HCT116 (cell line): ENCODE data around the gene UBE2E2. TPM values are rescaled to one million over a fixed set of nuclear protein-coding genes. Genes with fewer than 3 reads are reported as not detected.

Experiments used
- ATAC-seq: fragments of 200-7000 bp; cut with Tn5 transposase; 2 replicates; pipeline ENCODE4 v1.9.1; 2020; ENCODE audit warnings: mild to moderate bottlenecking, moderate library complexity
- BruUV-seq: library from RNA; stranded (reverse); fragments of 400-500 nt; replicated peaks from 2 replicates; lab custom pipeline; 2021; lab: Mats Ljungman, UMichigan
- CTCF ChIA-PET: fragments of 300-600 bp; sonication (Branson Sonifier 250); formaldehyde crosslinking; loops from one replicate; lab custom pipeline; 2021; ENCODE audit warnings: antibody characterized with exemption; lab: Charles Lee
- POLR2A ChIA-PET: fragments of 300-600, 350-600 bp; sonication (Branson Sonifier 250); formaldehyde crosslinking; loops from one replicate; lab custom pipeline; 2021; ENCODE audit warnings: antibody characterized with exemption; lab: Charles Lee
- RAD21 ChIA-PET, 2 experiments: fragments of 300-600 bp; sonication (Branson Sonifier 250); formaldehyde crosslinking; loops; one replicate each; lab custom pipeline; 2023; ENCODE audit warnings: low total read pairs in 2 of 2; ENCODE audit not compliant: uncharacterized antibody in 2 of 2, unreplicated experiment in 2 of 2, low non-redundant PET in 1 of 2; lab: Charles Lee
- DNase-seq: peaks from one replicate; pipeline ENCODE4 v3.0.0-alpha.2; 2010; ENCODE audit warnings: low read depth, low spot score
- H2AFZ ChIP-seq: fragments of 200-600 bp; shearing (Covaris generic), sonication (generic); 2 replicates; pipeline ENCODE4 v1.6.1; 2017; ENCODE audit warnings: low read depth, mixed run types, mixed read lengths, antibody characterized with exemption, low read length; ENCODE audit not compliant: poor library complexity, severe bottlenecking
- H3K27ac ChIP-seq: 2 replicates; pipeline ENCODE4 v1.5.1; 2012; ENCODE audit warnings: low read depth, low read length
- H3K27me3 ChIP-seq: fragments of 200-600 bp; sonication (generic); 2 replicates; pipeline ENCODE4 v1.6.1; 2016; ENCODE audit warnings: mixed run types, low read length, mixed read lengths; ENCODE audit not compliant: insufficient read depth
- H3K36me3 ChIP-seq, 2 experiments: fragments of 200-500 bp in 1 of 2; fragments of 200-600 bp in 1 of 2; sonication (Bioruptor generic) in 1 of 2; sonication (generic) in 1 of 2; 2 replicates each; pipeline versions ENCODE4 v1.5.1 to v1.6.1; 2014 to 2016; ENCODE audit warnings: low read length in 2 of 2, inconsistent platforms in 1 of 2, mixed read lengths in 1 of 2, mixed run types in 1 of 2; ENCODE audit not compliant: insufficient read depth in 2 of 2, control insufficient read depth in 1 of 2
- H3K4me1 ChIP-seq, 2 experiments: fragments of 200-600 bp in 1 of 2; sonication (generic) in 1 of 2; 2 replicates each; pipeline versions ENCODE4 v1.5.1 to v1.6.1; 2012 to 2017; ENCODE audit warnings: low read length in 2 of 2, inconsistent platforms in 1 of 2, mild to moderate bottlenecking in 1 of 2, mixed read lengths in 1 of 2, mixed run types in 1 of 2, moderate library complexity in 1 of 2; ENCODE audit not compliant: insufficient read depth in 2 of 2, control insufficient read depth in 1 of 2
- H3K4me2 ChIP-seq: fragments of 200-600 bp; sonication (generic); 2 replicates; pipeline ENCODE4 v1.6.1; 2017; ENCODE audit warnings: mixed run types, low read length, mixed read lengths
- H3K4me3 ChIP-seq, 2 experiments: fragments of 200-600 bp in 1 of 2; sonication (generic) in 1 of 2; replicated peaks in 1 of 2; 2 replicates each; pipeline ENCODE4 v1.5.1; 2011 to 2016; ENCODE audit warnings: low read length in 2 of 2, control low read depth in 1 of 2, low read depth in 1 of 2, mild to moderate bottlenecking in 1 of 2, mixed read lengths in 1 of 2, mixed run types in 1 of 2
- H3K79me2 ChIP-seq: fragments of 200-600 bp; sonication (generic); 2 replicates; pipeline ENCODE4 v1.6.1; 2017; ENCODE audit warnings: mild to moderate bottlenecking, mixed run types, low read length, moderate library complexity, mixed read lengths; ENCODE audit not compliant: insufficient read depth
- H3K9ac ChIP-seq: fragments of 200-600 bp; sonication (generic); 2 replicates; pipeline ENCODE4 v1.6.1; 2016; ENCODE audit warnings: low read length, mixed read lengths
- H3K9me2 ChIP-seq: fragments of 200-600 bp; sonication (generic), shearing (Covaris generic); 2 replicates; pipeline ENCODE4 v1.6.1; 2017; ENCODE audit warnings: mixed run types, mild to moderate bottlenecking, moderate library complexity; ENCODE audit not compliant: insufficient read depth
- H3K9me3 ChIP-seq, 2 experiments: fragments of 200-500 bp in 1 of 2; fragments of 200-600 bp in 1 of 2; sonication (Bioruptor generic) in 1 of 2; sonication (generic) in 1 of 2; 2 replicates each; pipeline ENCODE4 v1.6.1; 2014 to 2017; ENCODE audit warnings: low read length in 2 of 2, mixed read lengths in 2 of 2, inconsistent platforms in 1 of 2, low read depth in 1 of 2, mild to moderate bottlenecking in 1 of 2, mixed run types in 1 of 2, moderate library complexity in 1 of 2; ENCODE audit not compliant: control insufficient read depth in 1 of 2, insufficient read depth in 1 of 2
- H4K20me1 ChIP-seq: fragments of 200-600 bp; sonication (generic), shearing (Covaris generic); 2 replicates; pipeline ENCODE4 v1.6.1; 2017; ENCODE audit warnings: mixed run types, mild to moderate bottlenecking, moderate library complexity; ENCODE audit not compliant: insufficient read depth
- CEBPB ChIP-seq: IDR thresholded peaks from 2 replicates; pipeline ENCODE4 v1.6.1; 2012; ENCODE audit warnings: low read depth
- ELF1 ChIP-seq: IDR thresholded peaks from 2 replicates; pipeline ENCODE4 v1.6.1; 2012; ENCODE audit warnings: low read depth, borderline replicate concordance
- EZH2 ChIP-seq: fragments of 200-600 bp; sonication (generic); IDR thresholded peaks from 2 replicates; pipeline ENCODE4 v1.6.1; 2017; ENCODE audit warnings: antibody characterized with exemption, mixed run types
- EZH2phosphoT487 ChIP-seq: fragments of 200-600 bp; IDR thresholded peaks from 2 replicates; pipeline ENCODE4 v1.6.1; 2018; ENCODE audit warnings: antibody characterized with exemption, borderline replicate concordance
- FOSL1 ChIP-seq: IDR thresholded peaks from 2 replicates; pipeline ENCODE4 v1.6.1; 2012; ENCODE audit warnings: low read depth
- JUND ChIP-seq: IDR thresholded peaks from 2 replicates; pipeline ENCODE4 v1.6.1; 2012
- RAD21 ChIP-seq: IDR thresholded peaks from 2 replicates; pipeline ENCODE4 v1.6.1; 2012; ENCODE audit warnings: low read depth, mild to moderate bottlenecking
- SP1 ChIP-seq: IDR thresholded peaks from 2 replicates; pipeline ENCODE4 v1.6.1; 2012; ENCODE audit warnings: low read depth
- TCF7L2 ChIP-seq: IDR thresholded peaks from 2 replicates; pipeline ENCODE4 v1.7.0; 2011; ENCODE audit warnings: borderline replicate concordance, inconsistent platforms; ENCODE audit not compliant: insufficient read depth, insufficient read length; ENCODE audit errors: extremely low read depth
- ZFX ChIP-seq: fragments of 450-650 bp; IDR thresholded peaks from 2 replicates; pipeline ENCODE4 v1.6.1; 2017
- intact Hi-C: fragments of 100-400 bp; cut with micrococcal nuclease; formaldehyde crosslinking; loops from 2 replicates; pipeline ENCODE4 v1.10.0; 2022
- total RNA-seq: library from RNA; stranded (reverse); gene quantifications from one replicate; pipeline ENCODE4 v1.2.1, GENCODE V29; 2021; ENCODE audit not compliant: unreplicated experiment
- TF ChIP-seq, protein P1 (sequence below): IDR thresholded peaks from 2 replicates; pipeline ENCODE4 v1.6.1; 2012

The UBE2E2 gene
- total RNA-seq, 1 experiment from 2014 or later: 21.4 TPM

- Histone ChIP-seq H3K9me3 (no peaks in the 10 kb centered on the region), H3K4me3 (no peak overlapping the region), H3K9me2 (no peaks in the 10 kb centered on the region), H4K20me1 (no peaks in the 10 kb centered on the region), H3K4me2 (no peak overlapping the region), H3K27me3 (peaks cover 13% of the 10 kb centered on the region; the same call in 1 of the 2 replicates), H2AFZ (no peak overlapping the region), H3K79me2 (no peaks in the 10 kb centered on the region), H3K36me3 (no peaks in the 10 kb centered on the region), H3K9ac (no peak overlapping the region), H3K27ac (no peak overlapping the region), H3K4me1 (peaks cover 0 to 14% of the 10 kb centered on the region in 2 experiments; a peak in 2 of 4 replicates)
- intact Hi-C loops: no loop called here
- TF ChIP-seq CEBPB (no peak), EZH2phosphoT487 (no peak), FOSL1 (no peak), TCF7L2 (no peak), ZFX (no peak), RAD21 (no peak), ELF1 (no peak)
- TF ChIP-seq, protein P1, sequence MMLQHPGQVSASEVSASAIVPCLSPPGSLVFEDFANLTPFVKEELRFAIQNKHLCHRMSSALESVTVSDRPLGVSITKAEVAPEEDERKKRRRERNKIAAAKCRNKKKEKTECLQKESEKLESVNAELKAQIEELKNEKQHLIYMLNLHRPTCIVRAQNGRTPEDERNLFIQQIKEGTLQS: no peak
- BruUV-seq: no TSS peak
- CTCF ChIA-PET: no interaction called here
- no peak for DNase-seq
- RAD21 ChIA-PET: no interaction called here
- no peak for ATAC-seq
- POLR2A ChIA-PET: interaction anchor here (0.7 kb wide), 1 partner anchor 736 kb away, joined by 4 read pairs; no protein-coding TSS in a partner anchor
Measured at GRCh38 chr3:23164746-23165145, 38.4 kb upstream of the UBE2E2 start.

DNA sequence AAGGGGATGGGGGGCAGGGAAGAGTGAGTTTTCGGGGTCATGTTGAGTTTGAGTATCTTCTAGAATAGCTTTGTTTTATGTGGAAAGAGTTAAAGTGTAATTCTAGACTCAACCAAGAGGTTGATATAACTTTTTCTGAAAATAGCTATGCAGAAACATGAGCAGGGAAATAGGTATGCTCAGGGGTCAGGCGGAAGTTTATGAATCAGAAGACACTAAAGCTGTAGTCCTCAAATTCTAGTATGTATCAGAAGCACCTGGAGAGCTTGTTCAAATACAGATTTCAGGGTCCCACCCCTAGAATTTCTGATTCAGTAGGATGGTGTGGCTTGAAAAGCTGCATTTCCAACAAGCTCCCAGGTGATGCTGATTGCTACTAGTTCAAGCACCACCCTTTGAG is 37.6 kb upstream of the UBE2E2 start:
- H3K27ac ChIP-seq: no peak overlapping the region
- POLR2A ChIA-PET: no interaction called here
- H3K27me3 ChIP-seq: peaks cover 13% of the 10 kb centered on the region; the same call in 1 of the 2 replicates
- DNase-seq: no peak
- peaks cover 0 to 10% of the 10 kb centered on the region in 2 experiments; a peak in 1 of 4 replicates for H3K4me1 ChIP-seq
- H3K9ac ChIP-seq: no peak overlapping the region
- ATAC-seq: no peak
- TF ChIP-seq ZFX (no peak), JUND (no peak), SP1 (no peak), TCF7L2 (no peak), EZH2 (no peak)
- TF ChIP-seq, all 23 proteins: peak for 0
- no peaks in the 10 kb centered on the region for H3K9me3 ChIP-seq
- no peak overlapping the region for H2AFZ ChIP-seq
- BruUV-seq: no TSS peak
- ChIA-PET RAD21 (no interaction called here), CTCF (no interaction called here)
- no peak overlapping the region for H3K4me2 ChIP-seq
- H4K20me1 ChIP-seq: no peaks in the 10 kb centered on the region
- H3K36me3 ChIP-seq: no peaks in the 10 kb centered on the region
- no peaks in the 10 kb centered on the region for H3K9me2 ChIP-seq
- H3K4me3 ChIP-seq: no peak overlapping the region
- no peaks in the 10 kb centered on the region for H3K79me2 ChIP-seq
- intact Hi-C loops: no loop called here
